HepG2 (cell line): Measurements from ENCODE around the gene ERCC6L2. TPM values are rescaled to one million over a fixed set of nuclear protein-coding genes. Genes with fewer than 3 reads are reported as not detected.

Source experiments
- DMTF1 ChIP-seq: sonication (generic); formaldehyde crosslinking; IDR thresholded peaks from 2 replicates; pipeline ENCODE4 v1.4.0; 2020; ENCODE audit warnings: mild to moderate bottlenecking, missing genetic modification reagents
- DRAP1 ChIP-seq: IDR thresholded peaks from 2 replicates; pipeline ENCODE4 v1.6.1; 2016; ENCODE audit warnings: missing genetic modification reagents, missing compliant biosample characterization
- ETV5 ChIP-seq: IDR thresholded peaks from 2 replicates; pipeline ENCODE4 v1.6.1; 2018; ENCODE audit warnings: missing biosample characterization, missing genetic modification reagents, inconsistent platforms, borderline replicate concordance
- MEF2D ChIP-seq: sonication (generic); formaldehyde crosslinking; IDR thresholded peaks from 2 replicates; pipeline ENCODE4 v1.5.1; 2020; ENCODE audit warnings: mild to moderate bottlenecking, missing genetic modification reagents
- NFYB ChIP-seq: sonication (generic); formaldehyde crosslinking; IDR thresholded peaks from 2 replicates; pipeline ENCODE4 v1.4.0; 2020; ENCODE audit warnings: missing genetic modification reagents
- RFX3 ChIP-seq: IDR thresholded peaks from 2 replicates; pipeline ENCODE4 v1.6.1; 2016; ENCODE audit warnings: missing biosample characterization, missing genetic modification reagents
- SALL2 ChIP-seq: sonication (generic); formaldehyde crosslinking; IDR thresholded peaks from 2 replicates; pipeline ENCODE4 v1.8.1; 2023; ENCODE audit warnings: mild to moderate bottlenecking, missing genetic modification reagents, inconsistent platforms
- ZEB1 ChIP-seq: IDR thresholded peaks from 2 replicates; pipeline ENCODE4 v1.6.1; 2012; ENCODE audit warnings: mild to moderate bottlenecking, low read depth, inconsistent platforms; ENCODE audit not compliant: insufficient replicate concordance
- ZFYVE20 ChIP-seq: sonication (generic); formaldehyde crosslinking; IDR thresholded peaks from 2 replicates; pipeline ENCODE4 v1.8.0; 2023; ENCODE audit warnings: low read depth, mild to moderate bottlenecking, moderate library complexity, missing genetic modification reagents, borderline replicate concordance
- ZHX2 ChIP-seq, 2 experiments: sonication (generic) in 1 of 2; formaldehyde crosslinking in 1 of 2; IDR thresholded peaks; 2 replicates each; pipeline versions ENCODE4 v1.6.1 to v1.9.0; 2014 to 2022; ENCODE audit warnings: antibody characterized with exemption in 1 of 2, borderline replicate concordance in 1 of 2, inconsistent platforms in 1 of 2, low read depth in 1 of 2, missing genetic modification reagents in 1 of 2
- ZNF142 ChIP-seq: sonication (generic); formaldehyde crosslinking; IDR thresholded peaks from 2 replicates; pipeline ENCODE4 v1.4.0; 2020; ENCODE audit warnings: missing genetic modification reagents
- ZNF260 ChIP-seq: sonication (generic); formaldehyde crosslinking; IDR thresholded peaks from 2 replicates; pipeline ENCODE4 v1.4.0; 2020; ENCODE audit warnings: missing genetic modification reagents, low read depth, mild to moderate bottlenecking, borderline replicate concordance
- ZNF333 ChIP-seq: sonication (generic); formaldehyde crosslinking; IDR thresholded peaks from 2 replicates; pipeline ENCODE4 v1.4.0; 2020; ENCODE audit warnings: mild to moderate bottlenecking, missing genetic modification reagents, borderline replicate concordance
- ZNF543 ChIP-seq: sonication (generic); formaldehyde crosslinking; IDR thresholded peaks from 2 replicates; pipeline ENCODE4 v1.4.0; 2020; ENCODE audit warnings: mild to moderate bottlenecking, missing genetic modification reagents
- ZNF841 ChIP-seq: sonication (generic); formaldehyde crosslinking; IDR thresholded peaks from 2 replicates; pipeline ENCODE4 v1.8.1; 2023; ENCODE audit warnings: missing genetic modification reagents, borderline replicate concordance
- polyA plus RNA-seq, 8 experiments: library from polyadenylated mRNA; depleted of rRNA in 3 of 8; stranded (reverse) in 7 of 8; unstranded in 1 of 8; fragments of >200 nt; fragmentation: Illumina TruSeq in 4 of 8; extraction: Trizol in 4 of 8; gene quantifications; 2 replicates each; pipeline versions ENCODE4 v1.2.1 to v1.2.3, GENCODE V29; 2011 to 2016; ENCODE audit warnings: low read depth in 4 of 8, missing spikeins in 1 of 8, mixed read lengths in 1 of 8; ENCODE audit not compliant: insufficient read depth in 1 of 8
- total RNA-seq, 5 experiments: library from RNA; depleted of rRNA; stranded (reverse); fragments of >200 nt; fragmentation: Illumina TruSeq; extraction: Trizol; gene quantifications; 2 replicates each; pipeline ENCODE4 v1.2.3, GENCODE V29; 2016; ENCODE audit warnings: low read depth in 1 of 5

Gene ERCC6L2
- total and polyA plus RNA-seq, 2 of the 13 experiments (the other 11 are each of a cell fraction or from before 2014, with no cell fraction given) = 13.4 to 45.9 TPM

GRCh38 chr9:95923794-95924193 is 48.3 kb downstream of the ERCC6L2 start (continued):
- TF ChIP-seq ZHX2 (IDR thresholded peaks at IDR 0.05; ENCODE audit: low read depth) (peak; percentile 40; the same call in 1 of the 2 replicates), ZHX2 (CRISPR knock-in tag; IDR thresholded peaks at IDR 0.05; ENCODE audit: borderline replicate concordance) (no peak), ZEB1 (no peak), ZNF841 (no peak), SALL2 (no peak), ZNF142 (no peak), ZNF333 (CRISPR knock-in tag) (no peak), MEF2D (no peak), ETV5 (peak; percentile 78; the same call in 1 of the 2 replicates), ZNF260 (CRISPR knock-in tag) (no peak), DMTF1 (CRISPR knock-in tag) (no peak), ZNF543 (no peak), RFX3 (CRISPR knock-in tag) (no peak), DRAP1 (CRISPR knock-in tag) (no peak), NFYB (no peak), ZFYVE20 (CRISPR knock-in tag) (no peak)
